ENCODE data around the gene ATG3.

- TF ChIP-seq, protein P1, sequence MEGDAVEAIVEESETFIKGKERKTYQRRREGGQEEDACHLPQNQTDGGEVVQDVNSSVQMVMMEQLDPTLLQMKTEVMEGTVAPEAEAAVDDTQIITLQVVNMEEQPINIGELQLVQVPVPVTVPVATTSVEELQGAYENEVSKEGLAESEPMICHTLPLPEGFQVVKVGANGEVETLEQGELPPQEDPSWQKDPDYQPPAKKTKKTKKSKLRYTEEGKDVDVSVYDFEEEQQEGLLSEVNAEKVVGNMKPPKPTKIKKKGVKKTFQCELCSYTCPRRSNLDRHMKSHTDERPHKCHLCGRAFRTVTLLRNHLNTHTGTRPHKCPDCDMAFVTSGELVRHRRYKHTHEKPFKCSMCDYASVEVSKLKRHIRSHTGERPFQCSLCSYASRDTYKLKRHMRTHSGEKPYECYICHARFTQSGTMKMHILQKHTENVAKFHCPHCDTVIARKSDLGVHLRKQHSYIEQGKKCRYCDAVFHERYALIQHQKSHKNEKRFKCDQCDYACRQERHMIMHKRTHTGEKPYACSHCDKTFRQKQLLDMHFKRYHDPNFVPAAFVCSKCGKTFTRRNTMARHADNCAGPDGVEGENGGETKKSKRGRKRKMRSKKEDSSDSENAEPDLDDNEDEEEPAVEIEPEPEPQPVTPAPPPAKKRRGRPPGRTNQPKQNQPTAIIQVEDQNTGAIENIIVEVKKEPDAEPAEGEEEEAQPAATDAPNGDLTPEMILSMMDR (IDR thresholded peaks at IDR 0.05; ENCODE audit: borderline replicate concordance, extremely low read depth, low read length, poor library complexity, severe bottlenecking): no peak
- TF ChIP-seq EZH2 (IDR thresholded peaks at IDR 0.05; ENCODE audit: borderline replicate concordance, low read depth, low read length, severe bottlenecking): no peak
Observed at GRCh38 chr3:112496366-112497067, 65.2 kb downstream of the ATG3 start.
